Fibroblast of lung (primary cell): ENCODE results near the gene CUEDC1. TPM values are rescaled to one million over a fixed set of nuclear protein-coding genes. Genes with fewer than 3 reads are reported as not detected.
A peak's percentile ranks its signal among the peaks of the same experiment; 100 is the strongest.

Experiments used
- DNase-seq, 2 donors: peaks; one replicate each; pipeline versions ENCODE4 v3.0.0 to v3.0.0-alpha.2; 2010; ENCODE audit warnings: low read depth in 2 of 2
- H2AFZ ChIP-seq: 2 replicates; pipeline ENCODE4 v1.5.1; 2012; ENCODE audit warnings: low read length, control low read depth, inconsistent platforms
- H3K27ac ChIP-seq: 2 replicates; pipeline ENCODE4 v1.5.1; 2011; ENCODE audit warnings: low read length, control low read depth; ENCODE audit not compliant: insufficient read depth
- H3K27me3 ChIP-seq: 2 replicates; pipeline ENCODE4 v1.5.1; 2011; ENCODE audit warnings: mild to moderate bottlenecking, low read length; ENCODE audit not compliant: control insufficient read depth, insufficient read depth
- H3K36me3 ChIP-seq: 2 replicates; pipeline ENCODE4 v1.5.1; 2011; ENCODE audit warnings: low read length; ENCODE audit not compliant: control insufficient read depth, insufficient read depth
- H3K4me1 ChIP-seq: 2 replicates; pipeline ENCODE4 v1.5.1; 2011; ENCODE audit warnings: low read length; ENCODE audit not compliant: control insufficient read depth, insufficient read depth; ENCODE audit errors: extremely low read depth
- H3K4me2 ChIP-seq: 2 replicates; pipeline ENCODE4 v1.5.1; 2011; ENCODE audit warnings: low read length, control low read depth; ENCODE audit not compliant: insufficient read depth; ENCODE audit errors: extremely low read depth
- H3K4me3 ChIP-seq, 4 experiments: fragments of 200-600 bp in 1 of 4; sonication (generic) in 1 of 4; replicated peaks in 1 of 4; 2 replicates each; pipeline ENCODE4 v1.5.1; 2011 to 2016; ENCODE audit warnings: low read length in 4 of 4, low read depth in 3 of 4, mild to moderate bottlenecking in 3 of 4, control low read depth in 2 of 4, inconsistent platforms in 1 of 4, mixed read lengths in 1 of 4; ENCODE audit not compliant: insufficient read depth in 1 of 4; ENCODE audit errors: control extremely low read depth in 1 of 4
- H3K79me2 ChIP-seq: 2 replicates; pipeline ENCODE4 v1.5.1; 2012; ENCODE audit warnings: mild to moderate bottlenecking, low read length, inconsistent platforms; ENCODE audit not compliant: control insufficient read depth, insufficient read depth
- H3K9ac ChIP-seq: 2 replicates; pipeline ENCODE4 v1.5.1; 2011; ENCODE audit warnings: mild to moderate bottlenecking, low read length, control low read depth; ENCODE audit not compliant: insufficient read depth
- H3K9me3 ChIP-seq: 2 replicates; pipeline ENCODE4 v1.5.1; 2012; ENCODE audit warnings: low read depth, low read length; ENCODE audit not compliant: control insufficient read depth, insufficient read depth
- H4K20me1 ChIP-seq: 2 replicates; pipeline ENCODE4 v1.5.1; 2011; ENCODE audit warnings: low read length; ENCODE audit not compliant: control insufficient read depth, insufficient read depth; ENCODE audit errors: extremely low read depth
- EZH2 ChIP-seq: IDR thresholded peaks from 2 replicates; pipeline ENCODE4 v1.5.1; 2012; ENCODE audit warnings: low read length, control low read depth, mild to moderate bottlenecking; ENCODE audit errors: missing control alignments
- polyA plus RNA-seq, 2 donors: library from polyadenylated mRNA; depleted of rRNA in 1 of 2; stranded (reverse) in 1 of 2; unstranded in 1 of 2; fragments of >200 nt; gene quantifications; 2 replicates each; pipeline ENCODE4 v1.2.1, GENCODE V29; 2011 to 2012; ENCODE audit warnings: missing spikeins in 1 of 2
- total RNA-seq: library from RNA; depleted of rRNA; stranded (reverse); fragments of >200 nt; gene quantifications from 2 replicates; pipeline ENCODE4 v1.2.1, GENCODE V29; 2014
- TF ChIP-seq, protein P1 (sequence below), 2 donors: IDR thresholded peaks in 1 of 2; conservative IDR thresholded peaks in 1 of 2; 1 replicate in 1 of 2; 2 replicates in 1 of 2; pipeline ENCODE4 v1.5.1; 2011 to 2012; ENCODE audit warnings: low read length in 2 of 2, control low read depth in 1 of 2, inconsistent platforms in 1 of 2, low read depth in 1 of 2, mild to moderate bottlenecking in 1 of 2

CUEDC1 gene
- total and polyA plus RNA-seq, 2 donors (not counting 1 experiment from before 2014, with no cell fraction given), result 11.9 to 34.9 TPM

DNA sequence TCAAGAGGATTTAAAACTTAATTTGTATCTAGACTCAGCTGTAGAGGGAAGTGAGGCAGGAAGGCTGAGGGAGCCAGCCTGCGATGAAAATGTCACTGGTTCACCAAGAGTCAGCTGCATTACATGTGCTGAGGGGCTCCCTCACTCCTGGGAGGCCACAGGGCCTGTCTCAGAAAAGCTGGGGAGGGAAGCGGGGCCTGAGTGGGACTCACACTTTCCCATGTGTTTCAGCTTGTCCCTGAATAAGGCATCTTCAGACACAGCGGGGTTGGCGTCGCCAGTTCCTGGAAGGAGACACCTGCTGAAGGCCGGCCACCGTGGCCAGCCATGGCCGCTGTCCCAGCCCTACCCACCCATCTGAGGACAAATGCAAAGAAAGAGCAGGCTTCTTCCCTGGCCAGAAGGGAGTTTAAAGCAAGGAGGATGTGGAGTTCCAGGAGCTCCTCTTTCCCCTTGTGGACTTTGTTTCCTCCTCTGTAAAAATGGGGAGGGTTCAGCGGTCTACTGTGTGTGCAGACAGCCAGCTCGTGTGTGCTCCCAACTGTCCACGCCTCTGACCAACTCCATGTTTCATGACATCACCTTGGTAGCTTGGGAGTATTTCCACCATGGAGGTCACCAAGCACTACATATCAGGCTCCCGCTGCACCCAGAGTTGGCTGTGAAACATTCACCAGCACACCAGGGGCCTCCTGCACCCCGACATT lies 86.1 kb downstream of the CUEDC1 start:
- no peak for DNase-seq
- no peaks in the 10 kb centered on the region for H4K20me1 ChIP-seq
- H3K9ac ChIP-seq, result peak overlapping the region; percentile 26

DNA sequence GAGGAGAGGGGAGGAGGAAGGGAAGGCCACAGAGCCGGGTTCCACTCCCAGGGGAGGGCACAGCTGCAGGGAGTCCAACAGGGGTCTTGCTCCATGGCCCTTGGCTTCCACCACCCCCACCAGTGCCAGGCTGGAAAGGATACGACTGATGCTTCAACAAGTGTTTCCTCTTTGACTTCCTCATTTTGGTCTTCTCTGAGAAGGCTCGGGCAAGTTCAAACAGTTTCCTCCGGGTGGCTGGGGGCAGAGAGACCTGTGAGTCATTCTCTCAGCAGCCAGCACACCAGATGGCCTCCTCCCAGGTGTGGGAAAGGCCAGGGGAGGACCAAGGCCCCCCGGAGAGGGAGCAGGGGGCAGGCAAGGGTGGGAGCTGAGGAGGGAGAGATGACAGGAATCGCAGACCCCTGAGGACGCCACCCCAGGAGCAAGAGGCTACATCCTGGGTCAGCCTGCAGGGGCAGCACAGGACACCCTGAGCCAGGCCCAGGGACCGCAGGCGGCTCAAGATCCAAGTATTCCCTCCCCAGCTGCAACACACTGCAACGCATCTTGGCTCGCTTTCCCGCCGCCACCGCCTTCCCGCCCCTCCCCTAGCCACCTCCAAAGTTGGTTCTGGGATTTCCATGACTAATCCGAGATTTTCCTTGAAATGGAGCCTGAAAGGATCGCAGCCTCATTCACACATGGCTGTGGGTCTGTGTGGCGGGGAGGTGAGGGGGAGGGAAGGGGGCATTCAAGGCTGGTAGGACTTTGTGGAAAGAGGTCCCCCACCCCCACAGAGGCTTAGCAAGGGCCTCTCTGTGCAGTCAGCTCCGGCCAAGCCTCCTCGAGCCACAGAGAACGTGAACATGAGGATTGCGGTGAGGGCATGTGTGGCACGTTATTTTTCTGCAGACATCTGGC lies 87.0 kb downstream of the CUEDC1 start:
- H3K9me3 ChIP-seq, result no peaks in the 10 kb centered on the region
- H4K20me1 ChIP-seq, result no peaks in the 10 kb centered on the region
- H3K79me2 ChIP-seq, result no peaks in the 10 kb centered on the region
- peak overlapping the region; percentile 62 for H3K4me2 ChIP-seq
- TF ChIP-seq, protein P1, sequence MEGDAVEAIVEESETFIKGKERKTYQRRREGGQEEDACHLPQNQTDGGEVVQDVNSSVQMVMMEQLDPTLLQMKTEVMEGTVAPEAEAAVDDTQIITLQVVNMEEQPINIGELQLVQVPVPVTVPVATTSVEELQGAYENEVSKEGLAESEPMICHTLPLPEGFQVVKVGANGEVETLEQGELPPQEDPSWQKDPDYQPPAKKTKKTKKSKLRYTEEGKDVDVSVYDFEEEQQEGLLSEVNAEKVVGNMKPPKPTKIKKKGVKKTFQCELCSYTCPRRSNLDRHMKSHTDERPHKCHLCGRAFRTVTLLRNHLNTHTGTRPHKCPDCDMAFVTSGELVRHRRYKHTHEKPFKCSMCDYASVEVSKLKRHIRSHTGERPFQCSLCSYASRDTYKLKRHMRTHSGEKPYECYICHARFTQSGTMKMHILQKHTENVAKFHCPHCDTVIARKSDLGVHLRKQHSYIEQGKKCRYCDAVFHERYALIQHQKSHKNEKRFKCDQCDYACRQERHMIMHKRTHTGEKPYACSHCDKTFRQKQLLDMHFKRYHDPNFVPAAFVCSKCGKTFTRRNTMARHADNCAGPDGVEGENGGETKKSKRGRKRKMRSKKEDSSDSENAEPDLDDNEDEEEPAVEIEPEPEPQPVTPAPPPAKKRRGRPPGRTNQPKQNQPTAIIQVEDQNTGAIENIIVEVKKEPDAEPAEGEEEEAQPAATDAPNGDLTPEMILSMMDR (conservative IDR thresholded peaks at IDR 0.05 in 1 of 2, IDR thresholded peaks at IDR 0.05 in 1 of 2; ENCODE audit: low read depth in 1 of 2, low read length in 2 of 2), result peak; percentile 46 to 56
- no peak for TF ChIP-seq EZH2
- H3K4me1 ChIP-seq, result peaks cover 40% of the 10 kb centered on the region
- no peak overlapping the region for H3K4me3 ChIP-seq
- H3K9ac ChIP-seq, result peak overlapping the region; percentile 26
- H2AFZ ChIP-seq, result no peak overlapping the region
- no peaks in the 10 kb centered on the region for H3K27me3 ChIP-seq
- DNase-seq, result peak; percentile 94 to 95
- H3K27ac ChIP-seq, result peak overlapping the region; percentile 88
- H3K36me3 ChIP-seq, result peaks cover 28% of the 10 kb centered on the region

More for the DNA sequence above, 86.1 kb downstream of the CUEDC1 start:
- no peaks in the 10 kb centered on the region for H3K9me3 ChIP-seq
- peak overlapping the region; percentile 88 for H3K27ac ChIP-seq
- no peak for TF ChIP-seq EZH2
- H2AFZ ChIP-seq, result no peak overlapping the region
- H3K4me3 ChIP-seq, result no peak overlapping the region
- H3K27me3 ChIP-seq, result no peaks in the 10 kb centered on the region
- H3K4me2 ChIP-seq, result peak overlapping the region; percentile 45
- H3K79me2 ChIP-seq, result no peaks in the 10 kb centered on the region
- H3K4me1 ChIP-seq, result peaks cover 48% of the 10 kb centered on the region
- H3K36me3 ChIP-seq, result peaks cover 28% of the 10 kb centered on the region

DNA sequence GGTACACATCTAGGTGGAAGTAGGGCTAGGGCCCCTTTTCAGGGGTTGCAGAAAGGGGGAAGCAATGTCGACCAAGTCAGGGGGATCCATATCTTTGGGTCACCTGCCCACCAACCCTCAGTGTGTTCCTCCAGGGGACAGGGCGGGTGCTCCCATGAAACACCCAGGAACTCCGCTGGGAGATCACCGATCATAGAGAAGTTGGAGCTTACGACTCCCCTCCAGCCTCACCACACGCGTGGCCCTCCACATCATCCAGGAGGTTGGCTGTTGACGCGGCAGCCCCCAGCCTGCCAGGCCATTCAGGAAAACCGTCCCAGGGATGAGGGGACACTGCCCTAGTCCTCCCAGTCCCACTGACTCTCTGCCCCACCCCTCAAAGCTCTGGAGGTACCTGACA lies 88.1 kb downstream of the CUEDC1 start:
- no peaks in the 10 kb centered on the region for H3K9me3 ChIP-seq
- no peaks in the 10 kb centered on the region for H4K20me1 ChIP-seq
- H3K36me3 ChIP-seq, result peaks cover 22% of the 10 kb centered on the region
- no peaks in the 10 kb centered on the region for H3K79me2 ChIP-seq
- no peak overlapping the region for H3K4me2 ChIP-seq
- H3K4me3 ChIP-seq, result no peak overlapping the region
- DNase-seq, result no peak
- H2AFZ ChIP-seq, result no peak overlapping the region
- TF ChIP-seq, protein P1 (conservative IDR thresholded peaks at IDR 0.05 in 1 of 2, IDR thresholded peaks at IDR 0.05 in 1 of 2; ENCODE audit: low read depth in 1 of 2, low read length in 2 of 2), result no peak
- no peak for TF ChIP-seq EZH2
- H3K9ac ChIP-seq, result no peak overlapping the region
- peak overlapping the region; percentile 88 for H3K27ac ChIP-seq
- H3K27me3 ChIP-seq, result no peaks in the 10 kb centered on the region
- H3K4me1 ChIP-seq, result peaks cover 45% of the 10 kb centered on the region
